C4-2B (cell line): ENCODE results near the gene KCNAB2.

ENCODE experiments used
- H3K27ac ChIP-seq: fragments of 450-650 bp; 2 replicates; pipeline ENCODE4 v1.5.1; 2017
- ZFX ChIP-seq: fragments of 450-650 bp; IDR thresholded peaks from 2 replicates; pipeline ENCODE4 v1.6.1; 2017
- TF ChIP-seq, protein P1 (sequence below): fragments of 450-650 bp; conservative IDR thresholded peaks from 2 replicates; pipeline ENCODE4 v1.5.1; 2017; ENCODE audit warnings: mild to moderate bottlenecking

KCNAB2 gene

DNA sequence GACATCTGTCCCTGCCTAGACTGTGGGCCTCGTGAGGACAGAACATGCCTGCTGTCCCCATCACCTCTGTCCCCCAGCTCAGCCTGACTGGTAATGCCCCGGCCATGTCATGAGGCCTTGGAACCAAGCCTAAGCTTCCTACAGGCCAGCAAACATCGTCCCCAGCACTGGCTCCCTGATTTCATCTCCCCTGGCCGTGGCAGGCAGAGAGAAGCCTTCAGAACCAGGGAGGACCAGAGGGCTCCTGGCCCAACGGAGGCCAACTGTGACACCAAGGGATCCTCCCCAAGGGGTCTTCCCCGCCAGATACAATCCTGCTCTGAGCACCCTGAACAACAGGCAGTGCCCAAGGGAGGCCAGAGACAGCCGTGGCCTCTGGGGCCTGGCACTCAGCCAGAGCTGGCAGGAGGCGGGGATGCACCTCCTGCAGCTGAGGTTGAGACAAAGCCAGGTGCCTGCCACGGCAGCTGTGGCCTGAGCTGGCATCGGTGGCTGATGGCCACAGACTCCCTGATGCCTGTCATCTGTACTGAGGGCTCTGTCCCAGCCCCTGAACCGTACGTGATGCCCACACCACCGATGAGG, 43.6 kb upstream of the KCNAB2 start:
- TF ChIP-seq ZFX: no peak
- TF ChIP-seq, protein P1, sequence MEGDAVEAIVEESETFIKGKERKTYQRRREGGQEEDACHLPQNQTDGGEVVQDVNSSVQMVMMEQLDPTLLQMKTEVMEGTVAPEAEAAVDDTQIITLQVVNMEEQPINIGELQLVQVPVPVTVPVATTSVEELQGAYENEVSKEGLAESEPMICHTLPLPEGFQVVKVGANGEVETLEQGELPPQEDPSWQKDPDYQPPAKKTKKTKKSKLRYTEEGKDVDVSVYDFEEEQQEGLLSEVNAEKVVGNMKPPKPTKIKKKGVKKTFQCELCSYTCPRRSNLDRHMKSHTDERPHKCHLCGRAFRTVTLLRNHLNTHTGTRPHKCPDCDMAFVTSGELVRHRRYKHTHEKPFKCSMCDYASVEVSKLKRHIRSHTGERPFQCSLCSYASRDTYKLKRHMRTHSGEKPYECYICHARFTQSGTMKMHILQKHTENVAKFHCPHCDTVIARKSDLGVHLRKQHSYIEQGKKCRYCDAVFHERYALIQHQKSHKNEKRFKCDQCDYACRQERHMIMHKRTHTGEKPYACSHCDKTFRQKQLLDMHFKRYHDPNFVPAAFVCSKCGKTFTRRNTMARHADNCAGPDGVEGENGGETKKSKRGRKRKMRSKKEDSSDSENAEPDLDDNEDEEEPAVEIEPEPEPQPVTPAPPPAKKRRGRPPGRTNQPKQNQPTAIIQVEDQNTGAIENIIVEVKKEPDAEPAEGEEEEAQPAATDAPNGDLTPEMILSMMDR: no peak
- no peak overlapping the region for H3K27ac ChIP-seq

DNA sequence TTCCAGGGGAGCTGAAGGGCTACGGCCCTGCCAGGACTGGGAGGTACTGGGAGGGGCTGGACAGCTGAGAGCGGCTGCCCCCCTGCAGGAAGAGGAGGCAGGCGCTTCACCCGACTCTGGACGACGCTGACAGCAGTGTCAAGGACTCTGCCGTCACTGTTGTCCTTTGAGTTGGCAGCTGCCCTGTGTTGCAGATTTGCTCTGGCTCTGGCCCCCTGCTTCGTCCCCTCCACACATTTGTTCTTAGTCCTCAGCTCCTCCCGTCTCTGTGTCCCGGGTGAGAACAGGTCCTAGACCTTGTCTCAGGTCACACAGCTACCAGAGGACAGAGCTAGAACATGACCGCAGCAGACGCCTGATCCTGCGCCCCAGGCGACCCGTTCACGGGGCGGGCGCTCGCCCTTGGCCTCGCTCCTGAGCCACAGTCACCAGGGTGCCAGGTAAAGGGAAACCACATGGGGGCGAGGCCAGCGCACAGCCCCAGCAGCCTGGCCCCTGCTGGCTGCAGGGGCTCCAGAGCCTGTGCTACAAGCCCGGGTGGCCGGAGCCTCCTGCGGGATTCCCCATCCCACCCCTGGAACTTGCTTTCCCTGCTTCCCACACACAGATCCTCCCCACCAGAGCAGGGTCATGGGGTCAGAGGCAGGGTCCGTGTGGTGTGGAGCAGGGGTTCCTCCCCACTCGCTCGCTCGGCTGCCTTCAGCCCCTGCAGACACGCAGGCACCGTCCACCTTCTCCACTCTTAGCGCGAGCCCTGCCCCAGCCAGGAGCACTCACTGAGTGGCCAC, 42.8 kb upstream of the KCNAB2 start:
- H3K27ac ChIP-seq: no peak overlapping the region
- no peak for TF ChIP-seq ZFX
- TF ChIP-seq, protein P1: no peak

DNA sequence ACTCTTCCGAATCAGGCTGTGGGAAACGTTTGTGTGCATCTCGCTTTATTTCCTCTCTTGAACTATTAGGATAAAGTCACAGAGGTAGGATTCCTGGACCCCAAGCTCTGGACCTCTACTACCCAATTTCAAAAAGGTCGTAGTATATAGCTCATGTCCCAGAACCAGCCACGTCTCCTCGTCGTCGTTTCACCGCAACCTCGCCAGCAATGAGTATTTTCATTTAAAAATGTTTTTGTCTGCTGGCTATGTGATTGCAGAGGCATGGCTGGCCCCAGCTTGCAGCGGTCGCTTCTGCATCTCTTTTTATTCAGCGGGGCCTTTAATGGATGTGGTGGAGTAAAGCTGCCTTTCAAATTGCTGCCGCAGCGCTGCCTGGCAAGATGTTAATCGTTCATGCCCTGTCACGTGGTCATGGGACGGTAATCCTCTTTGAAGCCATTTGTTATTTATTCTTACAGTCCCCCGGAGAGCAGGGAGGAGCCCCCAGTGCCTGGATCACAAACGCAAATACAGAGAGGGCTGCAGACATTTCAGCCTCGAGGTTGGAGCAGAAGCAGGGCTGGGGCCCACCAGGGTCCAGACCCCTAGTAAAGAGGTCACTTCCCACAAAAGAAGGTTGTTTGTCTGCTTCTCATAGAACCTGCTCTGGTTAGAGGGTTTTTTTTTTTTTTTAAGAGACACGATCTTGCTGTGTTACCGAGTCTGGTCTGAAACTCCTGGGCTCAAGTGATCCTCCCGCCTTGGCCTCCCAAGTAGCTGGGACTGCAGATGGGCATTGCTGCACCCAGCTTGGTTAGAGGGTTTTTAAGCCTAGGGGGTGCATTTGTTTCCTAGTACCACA, 41.9 kb upstream of the KCNAB2 start:
- TF ChIP-seq, protein P1: no peak
- TF ChIP-seq ZFX: no peak
- H3K27ac ChIP-seq: no peak overlapping the region

DNA sequence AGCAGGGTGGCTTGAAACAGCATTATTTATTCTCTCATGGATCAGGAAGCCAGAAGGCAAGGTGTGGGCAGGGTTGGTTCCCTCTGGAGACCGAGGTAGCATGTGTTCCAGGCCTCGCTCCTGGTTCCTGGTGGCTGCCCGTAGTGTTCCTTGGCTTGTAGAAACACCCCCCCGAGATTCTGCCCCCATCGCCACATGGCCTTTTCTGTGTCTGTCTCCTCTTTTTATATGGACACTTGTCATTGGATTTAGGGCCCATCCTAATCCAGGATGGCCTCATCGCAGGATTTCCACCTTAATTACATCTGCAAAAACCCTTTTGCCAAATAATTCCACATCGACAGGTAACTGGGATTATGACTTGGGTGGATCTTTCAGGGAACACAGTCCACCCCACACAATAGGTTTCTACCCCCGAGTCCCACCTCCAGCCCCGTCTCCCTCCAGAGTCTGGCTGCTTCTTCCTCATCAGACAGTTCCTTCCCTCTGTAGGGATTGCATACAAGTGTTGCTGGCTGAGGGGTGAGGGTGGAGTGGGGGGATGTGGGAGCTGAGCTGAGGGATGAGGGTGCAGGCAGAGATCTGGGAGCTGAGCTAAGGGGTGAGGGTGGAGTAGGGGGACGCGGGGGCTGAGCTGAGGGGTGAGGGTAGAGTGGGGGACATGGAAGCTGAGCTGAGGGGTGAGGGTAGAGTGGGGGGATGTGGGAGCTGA, 41.1 kb upstream of the KCNAB2 start:
- TF ChIP-seq ZFX: no peak
- TF ChIP-seq, protein P1: no peak

DNA sequence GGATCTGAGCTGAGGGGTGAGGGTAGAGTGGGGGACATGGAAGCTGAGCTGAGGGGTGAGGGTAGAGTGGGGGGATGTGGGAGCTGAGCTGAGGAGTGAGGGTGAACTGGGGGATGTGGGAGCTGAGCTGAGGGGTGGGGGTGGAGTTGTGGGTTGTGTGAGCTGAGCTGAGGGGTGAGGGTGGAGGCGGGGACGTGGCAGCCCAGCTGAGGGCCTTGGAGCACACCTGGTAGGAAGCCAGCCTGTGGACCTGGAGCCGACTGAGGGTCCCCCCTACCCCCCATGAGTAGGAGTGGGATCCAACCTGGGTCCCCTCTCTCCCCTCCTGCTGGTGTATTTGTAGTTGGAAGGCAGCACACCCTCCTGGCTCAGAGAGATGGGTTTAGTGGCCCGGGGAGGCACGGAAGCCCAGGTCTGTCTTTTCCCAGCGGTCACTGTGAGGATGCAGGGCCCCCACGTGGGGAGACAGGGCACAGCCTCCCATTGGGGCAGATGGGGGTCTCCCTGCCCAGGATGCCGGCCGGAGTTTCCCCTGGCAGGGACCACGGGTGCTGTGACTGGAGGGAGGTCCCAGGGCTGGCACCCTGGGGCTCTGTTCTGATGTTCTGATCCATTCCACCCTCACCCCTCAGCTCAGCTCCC, 40.3 kb upstream of the KCNAB2 start:
- TF ChIP-seq ZFX: no peak
- TF ChIP-seq, protein P1: no peak
- H3K27ac ChIP-seq: no peak overlapping the region

More for the DNA sequence above, 41.1 kb upstream of the KCNAB2 start:
- H3K27ac ChIP-seq: no peak overlapping the region

DNA sequence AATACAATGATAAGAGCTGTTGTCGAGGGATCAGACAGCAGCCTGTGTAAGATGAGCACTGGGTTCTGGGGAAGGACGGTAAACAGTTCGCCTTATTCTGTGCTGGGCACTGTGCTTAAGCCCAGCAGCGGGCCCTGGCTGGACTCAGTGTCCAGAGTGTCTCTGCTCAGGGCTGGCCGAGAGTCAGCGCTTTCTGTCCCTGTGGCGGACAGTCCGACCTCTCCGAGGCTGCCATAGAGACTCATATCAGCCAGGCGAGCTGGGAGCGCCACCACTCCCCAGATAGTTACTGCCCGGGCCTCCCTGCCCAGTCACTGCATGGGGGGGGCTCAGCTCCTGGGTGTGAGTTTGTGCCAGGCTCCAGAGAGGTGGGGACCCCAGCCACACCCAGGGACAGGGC, 38.8 kb upstream of the KCNAB2 start:
- no peak for TF ChIP-seq ZFX
- TF ChIP-seq, protein P1: no peak
- no peak overlapping the region for H3K27ac ChIP-seq
